Lower leg skin (tissue), 4 donors: Measurements from ENCODE around the gene RTP2. TPM values are rescaled to one million over a fixed set of nuclear protein-coding genes. Genes with fewer than 3 reads are reported as not detected.

ENCODE experiments used
- DNase-seq, 2 donors: peaks; one replicate each; pipeline ENCODE4 v3.0.0-alpha.2; 2019; ENCODE audit warnings: low spot score in 2 of 2
- H3K4me3 ChIP-seq: fragments of 200-600 bp; sonication (generic); 2 replicates; pipeline ENCODE4 v1.5.1; 2017; ENCODE audit warnings: mild to moderate bottlenecking, low read depth; ENCODE audit not compliant: poor library complexity, severe bottlenecking
- POLR2A ChIP-seq, 2 donors: fragments of 450-650 bp; IDR thresholded peaks; one replicate each; pipeline ENCODE4 v1.6.1; 2016 to 2017; ENCODE audit warnings: antibody characterized with exemption in 2 of 2, mild to moderate bottlenecking in 1 of 2, moderate library complexity in 1 of 2
- WGBS, 2 donors: methylation state at CpG; one replicate each; pipeline ENCODE4 v1.1.5; 2018; 5-methylcytosine and 5-hydroxymethylcytosine counted together
- intact Hi-C: fragments of 100-400 bp; cut with DNase I; formaldehyde crosslinking; loops from one replicate; pipeline ENCODE4 v1.15.0; 2023; ENCODE audit warnings: low total_unique reads
- total RNA-seq, 4 donors: library from RNA; depleted of rRNA; stranded (reverse); fragments of >200 nt; gene quantifications; one replicate each; pipeline ENCODE4 v1.1.0, GENCODE V29; 2016
- TF ChIP-seq, protein P1 (sequence below), 3 donors: fragments of 450-650 bp; IDR thresholded peaks; one replicate each; pipeline ENCODE4 v1.5.1; 2016; ENCODE audit warnings: antibody characterized with exemption in 3 of 3, mild to moderate bottlenecking in 3 of 3, moderate library complexity in 2 of 3

RTP2 gene
- total RNA-seq, 4 donors from 2014 or later = not detected

DNA sequence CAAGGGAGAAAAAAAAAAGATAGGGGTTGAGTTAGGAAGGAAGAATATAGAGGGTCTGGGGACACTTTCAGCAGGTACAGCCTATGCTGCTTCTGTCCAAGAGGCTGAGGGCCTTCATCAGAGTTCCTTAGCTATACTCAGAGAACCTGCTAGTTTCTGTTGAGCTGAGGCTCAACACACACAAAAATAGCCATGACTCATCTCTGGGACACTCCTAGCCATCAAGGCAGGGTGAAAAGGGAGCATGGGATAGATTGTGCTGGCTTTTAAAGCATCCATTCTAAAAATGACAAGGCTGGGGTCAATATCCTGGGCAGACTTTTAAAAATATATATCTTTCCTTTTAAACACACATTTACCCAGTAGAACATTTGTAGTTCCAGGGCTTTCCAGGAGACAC lies 2.8 kb upstream of the RTP2 start:
- intact Hi-C loops = no loop called here
- H3K4me3 ChIP-seq = no peak overlapping the region
- TF ChIP-seq, protein P1, sequence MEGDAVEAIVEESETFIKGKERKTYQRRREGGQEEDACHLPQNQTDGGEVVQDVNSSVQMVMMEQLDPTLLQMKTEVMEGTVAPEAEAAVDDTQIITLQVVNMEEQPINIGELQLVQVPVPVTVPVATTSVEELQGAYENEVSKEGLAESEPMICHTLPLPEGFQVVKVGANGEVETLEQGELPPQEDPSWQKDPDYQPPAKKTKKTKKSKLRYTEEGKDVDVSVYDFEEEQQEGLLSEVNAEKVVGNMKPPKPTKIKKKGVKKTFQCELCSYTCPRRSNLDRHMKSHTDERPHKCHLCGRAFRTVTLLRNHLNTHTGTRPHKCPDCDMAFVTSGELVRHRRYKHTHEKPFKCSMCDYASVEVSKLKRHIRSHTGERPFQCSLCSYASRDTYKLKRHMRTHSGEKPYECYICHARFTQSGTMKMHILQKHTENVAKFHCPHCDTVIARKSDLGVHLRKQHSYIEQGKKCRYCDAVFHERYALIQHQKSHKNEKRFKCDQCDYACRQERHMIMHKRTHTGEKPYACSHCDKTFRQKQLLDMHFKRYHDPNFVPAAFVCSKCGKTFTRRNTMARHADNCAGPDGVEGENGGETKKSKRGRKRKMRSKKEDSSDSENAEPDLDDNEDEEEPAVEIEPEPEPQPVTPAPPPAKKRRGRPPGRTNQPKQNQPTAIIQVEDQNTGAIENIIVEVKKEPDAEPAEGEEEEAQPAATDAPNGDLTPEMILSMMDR (IDR thresholded peaks at IDR 0.05) = no peak
- TF ChIP-seq POLR2A (IDR thresholded peaks at IDR 0.05) = no peak
- DNase-seq = no peak

GRCh38 chr3:187700249-187700648 lies 2.1 kb downstream of the RTP2 start:
- no peak overlapping the region for H3K4me3 ChIP-seq
- intact Hi-C loops = no loop called here
- no peak for TF ChIP-seq POLR2A (IDR thresholded peaks at IDR 0.05)
- TF ChIP-seq, protein P1 (IDR thresholded peaks at IDR 0.05) = no peak
- WGBS, 2 donors = 89 to 98% methylated on average over 2 of the region's 2 CpGs
- no peak for DNase-seq

GRCh38 chr3:187698499-187699399 lies 3.6 kb downstream of the RTP2 start:
- 86 to 90% methylated on average over 33 to 41 of the region's 42 CpGs for WGBS, 2 donors
- no peak overlapping the region for H3K4me3 ChIP-seq
- TF ChIP-seq POLR2A (IDR thresholded peaks at IDR 0.05) = no peak
- TF ChIP-seq, protein P1 (IDR thresholded peaks at IDR 0.05) = no peak
- intact Hi-C loops = loop anchor here (10.0 kb wide), 1 partner anchor 474 kb away; no protein-coding TSS in a partner anchor
- DNase-seq = no peak

DNA sequence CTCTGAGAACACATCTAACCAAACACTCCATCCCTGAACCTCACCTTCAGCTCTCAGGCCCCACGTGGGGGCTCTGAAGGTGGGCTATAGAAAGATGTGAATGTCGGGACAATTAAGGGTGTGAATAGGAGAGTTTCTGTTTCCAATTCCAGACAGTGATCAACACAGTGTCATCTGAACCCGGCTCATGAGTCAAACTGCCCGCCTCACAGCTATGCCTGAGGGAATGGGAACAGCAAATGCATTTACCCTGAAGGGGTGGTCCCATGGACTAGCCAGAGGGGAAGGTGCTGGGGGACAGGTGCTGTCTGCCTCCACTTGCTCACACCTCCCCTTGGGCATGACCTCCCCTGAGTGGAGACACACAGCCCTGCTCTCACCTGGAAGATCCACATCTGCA lies 6.3 kb downstream of the RTP2 start:
- intact Hi-C loops = loop anchor here (10.0 kb wide), 1 partner anchor 471 kb away; no protein-coding TSS in a partner anchor
- WGBS, 2 donors = 54% methylated on average over 4 of the region's 4 CpGs
- DNase-seq = no peak
- no peak for TF ChIP-seq POLR2A (IDR thresholded peaks at IDR 0.05)
- TF ChIP-seq, protein P1 (IDR thresholded peaks at IDR 0.05) = no peak
- no peak overlapping the region for H3K4me3 ChIP-seq

GRCh38 chr3:187695449-187695848 lies 6.9 kb downstream of the RTP2 start:
- TF ChIP-seq, protein P1 (IDR thresholded peaks at IDR 0.05) = no peak
- TF ChIP-seq POLR2A (IDR thresholded peaks at IDR 0.05) = no peak
- DNase-seq = no peak
- intact Hi-C loops = loop anchor here (10.0 kb wide), 1 partner anchor 471 kb away; no protein-coding TSS in a partner anchor
- WGBS, 2 donors = 73 to 77% methylated on average over 4 of the region's 4 CpGs
- H3K4me3 ChIP-seq = no peak overlapping the region
